ENCODE data around the gene DLEU7.

- no peak for TF ChIP-seq POLR2AphosphoS5 (IDR thresholded peaks at IDR 0.05; ENCODE audit: low read depth, low read length)
- TF ChIP-seq POLR2A (IDR thresholded peaks at IDR 0.05; ENCODE audit: low read depth, low read length), result no peak
These were observed 13.6 kb downstream of the DLEU7 start for GRCh38 chr13:50829896-50830295.
